ENCODE measurements around the gene GMNN.
"Not testable (repeated sequence)": the region's sequence is repeated elsewhere in the genome, so short reads cannot be mapped to it uniquely, and the experiment has no call there.

The GMNN gene

GRCh38 chr6:24753545-24753944 lies 21.2 kb upstream of the GMNN start:
- no peak for DNase-seq (ENCODE audit: low read depth)
- no peak for TF ChIP-seq CTCF (conservative IDR thresholded peaks at IDR 0.05; ENCODE audit: low read depth, low read length)
- no peak overlapping the region for H3K4me3 ChIP-seq (ENCODE audit: low read depth, low read length)

GRCh38 chr6:24754378-24754777 lies 20.4 kb upstream of the GMNN start:
- DNase-seq (ENCODE audit: low read depth); H3K4me3 ChIP-seq (ENCODE audit: low read depth, low read length): not testable (repeated sequence)

GRCh38 chr6:24755279-24755678 lies 19.5 kb upstream of the GMNN start:
- no peak for DNase-seq (ENCODE audit: low read depth)
- TF ChIP-seq CTCF (conservative IDR thresholded peaks at IDR 0.05; ENCODE audit: low read depth, low read length), result no peak
- H3K4me3 ChIP-seq (ENCODE audit: low read depth, low read length), result no peak overlapping the region

- no peak for TF ChIP-seq CTCF (conservative IDR thresholded peaks at IDR 0.05; ENCODE audit: low read depth, low read length)
- no peak for DNase-seq (ENCODE audit: low read depth)
These were observed 17.1 kb upstream of the GMNN start for GRCh38 chr6:24757611-24758010.

GRCh38 chr6:24759718-24760117 lies 15.0 kb upstream of the GMNN start:
- DNase-seq (ENCODE audit: low read depth), result no peak
- no peak for TF ChIP-seq CTCF (conservative IDR thresholded peaks at IDR 0.05; ENCODE audit: low read depth, low read length)
- no peak overlapping the region for H3K4me3 ChIP-seq (ENCODE audit: low read depth, low read length)

More at GRCh38 chr6:24757611-24758010, 17.1 kb upstream of the GMNN start:
- no peak overlapping the region for H3K4me3 ChIP-seq (ENCODE audit: low read depth, low read length)

GRCh38 chr6:24760210-24760609 lies 14.5 kb upstream of the GMNN start:
- no peak for TF ChIP-seq CTCF (conservative IDR thresholded peaks at IDR 0.05; ENCODE audit: low read depth, low read length)
- no peak for DNase-seq (ENCODE audit: low read depth)
- H3K4me3 ChIP-seq (ENCODE audit: low read depth, low read length), result no peak overlapping the region

GRCh38 chr6:24761193-24761835 lies 13.4 kb upstream of the GMNN start:
- no peak for DNase-seq (ENCODE audit: low read depth)
- no peak overlapping the region for H3K4me3 ChIP-seq (ENCODE audit: low read depth, low read length)
- TF ChIP-seq CTCF (conservative IDR thresholded peaks at IDR 0.05; ENCODE audit: low read depth, low read length), result no peak
